DND-41 (cell line): ENCODE results near the gene AGFG2.
"Not testable (repeated sequence)": the region's sequence is repeated elsewhere in the genome, so short reads cannot be mapped to it uniquely, and the experiment has no call there.

Experiments
- ATAC-seq: fragments of 200-7000 bp; cut with Tn5 transposase; 3 replicates; pipeline ENCODE4 v1.9.1; 2021; ENCODE audit warnings: low read depth; ENCODE audit not compliant: insufficient read depth
- DNase-seq: peaks from one replicate; pipeline ENCODE4 v3.0.0-alpha.2; 2020
- H2AFZ ChIP-seq: 2 replicates; pipeline ENCODE4 v1.6.0; 2012; ENCODE audit warnings: low read depth, low read length
- H3K27ac ChIP-seq: 2 replicates; pipeline ENCODE4 v1.5.1; 2012; ENCODE audit warnings: low read length, inconsistent platforms
- H3K27me3 ChIP-seq: fragments of 200-600 bp; sonication (generic); 2 replicates; pipeline ENCODE4 v1.6.0; 2012; ENCODE audit warnings: low read length, mild to moderate bottlenecking, inconsistent platforms; ENCODE audit not compliant: insufficient read depth, poor library complexity
- H3K36me3 ChIP-seq: 2 replicates; pipeline ENCODE4 v1.5.1; 2012; ENCODE audit warnings: low read length, inconsistent platforms; ENCODE audit not compliant: insufficient read depth
- H3K4me1 ChIP-seq: 2 replicates; pipeline ENCODE4 v1.5.1; 2012; ENCODE audit warnings: mild to moderate bottlenecking, low read length; ENCODE audit not compliant: insufficient read depth
- H3K4me2 ChIP-seq: 2 replicates; pipeline ENCODE4 v1.6.0; 2012; ENCODE audit warnings: mild to moderate bottlenecking, moderate library complexity, low read length, inconsistent platforms; ENCODE audit not compliant: insufficient read depth
- H3K4me3 ChIP-seq, 2 experiments: fragments of 200-600 bp in 1 of 2; shearing (Covaris generic) in 1 of 2; 2 replicates each; pipeline ENCODE4 v1.5.1; 2012 to 2016; ENCODE audit warnings: inconsistent platforms in 2 of 2, low read length in 2 of 2, mild to moderate bottlenecking in 2 of 2, low read depth in 1 of 2, moderate library complexity in 1 of 2
- H3K79me2 ChIP-seq: 2 replicates; pipeline ENCODE4 v1.6.0; 2012; ENCODE audit warnings: low read length, inconsistent platforms; ENCODE audit not compliant: insufficient read depth
- H3K9ac ChIP-seq: 2 replicates; pipeline ENCODE4 v1.6.0; 2012; ENCODE audit warnings: low read depth, mild to moderate bottlenecking, inconsistent platforms, low read length, moderate library complexity
- H3K9me3 ChIP-seq: 2 replicates; pipeline ENCODE4 v1.5.1; 2012; ENCODE audit warnings: low read length, moderate library complexity, mild to moderate bottlenecking, inconsistent platforms; ENCODE audit not compliant: insufficient read depth, severe bottlenecking
- H4K20me1 ChIP-seq: 2 replicates; pipeline ENCODE4 v1.6.0; 2012; ENCODE audit warnings: low read length; ENCODE audit not compliant: insufficient read depth
- CTCF ChIP-seq: IDR thresholded peaks from 2 replicates; pipeline ENCODE4 v1.5.1; 2012; ENCODE audit warnings: borderline replicate concordance, low read length, moderate library complexity, mild to moderate bottlenecking; ENCODE audit not compliant: poor library complexity, severe bottlenecking; ENCODE audit errors: extremely low read depth
- EZH2 ChIP-seq: IDR thresholded peaks from 3 replicates; pipeline ENCODE4 v1.6.1; 2012; ENCODE audit warnings: borderline replicate concordance, low read depth, mild to moderate bottlenecking, moderate library complexity, low read length, inconsistent platforms; ENCODE audit not compliant: severe bottlenecking

The AGFG2 gene

GRCh38 chr7:100517305-100517704 lies 21.7 kb upstream of the AGFG2 start:
- Histone ChIP-seq H3K9ac (no peak overlapping the region), H2AFZ (no peak overlapping the region), H3K36me3 (no peaks in the 10 kb centered on the region), H3K9me3 (no peaks in the 10 kb centered on the region), H3K4me3 (no peak overlapping the region), H4K20me1 (no peaks in the 10 kb centered on the region), H3K27ac (no peak overlapping the region), H3K4me2 (no peak overlapping the region), H3K4me1 (0 out of 2 replicates have a peak, but pooled peaks cover 6% of the 10 kb centered on the region), H3K79me2 (no peaks in the 10 kb centered on the region), H3K27me3 (peaks cover 5% of the 10 kb centered on the region)
- no peak for TF ChIP-seq CTCF
- no peak for TF ChIP-seq EZH2
- ATAC-seq (no peak), DNase-seq (no peak)

- DNase-seq (no peak), ATAC-seq (no peak)
- no peak overlapping the region for H3K9ac ChIP-seq
- H2AFZ ChIP-seq: no peak overlapping the region
- H3K27me3 ChIP-seq: peaks cover 5% of the 10 kb centered on the region
- no peaks in the 10 kb centered on the region for H3K36me3 ChIP-seq
- no peak overlapping the region for H3K4me2 ChIP-seq
- TF ChIP-seq CTCF: no peak
- TF ChIP-seq EZH2: no peak
- no peaks in the 10 kb centered on the region for H3K79me2 ChIP-seq
- no peak overlapping the region for H3K27ac ChIP-seq
- H3K4me1 ChIP-seq: 0 out of 2 replicates have a peak, but pooled peaks cover 6% of the 10 kb centered on the region
- no peaks in the 10 kb centered on the region for H4K20me1 ChIP-seq
- H3K9me3 ChIP-seq: no peaks in the 10 kb centered on the region
- H3K4me3 ChIP-seq: no peak overlapping the region
These were observed 19.4 kb upstream of the AGFG2 start for GRCh38 chr7:100519580-100519979.

GRCh38 chr7:100520138-100520537 lies 18.9 kb upstream of the AGFG2 start:
- Histone ChIP-seq H3K36me3 (no peaks in the 10 kb centered on the region), H4K20me1 (no peaks in the 10 kb centered on the region), H3K4me1 (0 out of 2 replicates have a peak, but pooled peaks cover 6% of the 10 kb centered on the region), H3K4me2 (no peak overlapping the region), H3K27me3 (peaks cover 2% of the 10 kb centered on the region), H3K9me3 (no peaks in the 10 kb centered on the region), H3K27ac (no peak overlapping the region), H2AFZ (no peak overlapping the region), H3K4me3 (no peak overlapping the region), H3K9ac (no peak overlapping the region), H3K79me2 (no peaks in the 10 kb centered on the region)
- no peak for TF ChIP-seq CTCF
- no peak for TF ChIP-seq EZH2
- DNase-seq (no peak), ATAC-seq (no peak)

- Histone ChIP-seq H3K79me2 (no peaks in the 10 kb centered on the region), H2AFZ (no peak overlapping the region), H3K4me2 (no peak overlapping the region), H3K9ac (no peak overlapping the region), H3K4me3 (no peak overlapping the region), H3K27me3 (no peaks in the 10 kb centered on the region), H3K27ac (no peak overlapping the region), H4K20me1 (no peaks in the 10 kb centered on the region), H3K9me3 (no peaks in the 10 kb centered on the region), H3K4me1 (0 out of 2 replicates have a peak, but pooled peaks cover 5% of the 10 kb centered on the region), H3K36me3 (no peaks in the 10 kb centered on the region)
- TF ChIP-seq EZH2 (no peak), CTCF (no peak)
- ATAC-seq (no peak), DNase-seq (no peak)
These were observed 17.9 kb upstream of the AGFG2 start for GRCh38 chr7:100521076-100521475.

GRCh38 chr7:100521909-100522593 lies 17.0 kb upstream of the AGFG2 start:
- not testable (repeated sequence) for DNase-seq, H3K9ac ChIP-seq, H3K27me3 ChIP-seq, H3K36me3 ChIP-seq, H3K27ac ChIP-seq, H3K79me2 ChIP-seq, H4K20me1 ChIP-seq, H2AFZ ChIP-seq, H3K4me2 ChIP-seq, H3K4me1 ChIP-seq, H3K9me3 ChIP-seq, ATAC-seq, H3K4me3 ChIP-seq
